ENCODE data around the gene SMIM38.

GRCh38 chr11:69203901-69204245, 48.1 kb downstream of the SMIM38 start:
- TF ChIP-seq CTCF (IDR thresholded peaks at IDR 0.05) (no peak), ZFX (IDR thresholded peaks at IDR 0.05; ENCODE audit: borderline replicate concordance) (no peak)
